GM12872 (cell line): ENCODE measurements around the gene C1QTNF8.

ENCODE experiments used
- CTCF ChIP-seq: IDR thresholded peaks from 3 replicates; pipeline ENCODE4 v1.5.1; 2011; ENCODE audit warnings: low read depth, mild to moderate bottlenecking, low read length, moderate library complexity; ENCODE audit not compliant: insufficient read depth

The C1QTNF8 gene

DNA sequence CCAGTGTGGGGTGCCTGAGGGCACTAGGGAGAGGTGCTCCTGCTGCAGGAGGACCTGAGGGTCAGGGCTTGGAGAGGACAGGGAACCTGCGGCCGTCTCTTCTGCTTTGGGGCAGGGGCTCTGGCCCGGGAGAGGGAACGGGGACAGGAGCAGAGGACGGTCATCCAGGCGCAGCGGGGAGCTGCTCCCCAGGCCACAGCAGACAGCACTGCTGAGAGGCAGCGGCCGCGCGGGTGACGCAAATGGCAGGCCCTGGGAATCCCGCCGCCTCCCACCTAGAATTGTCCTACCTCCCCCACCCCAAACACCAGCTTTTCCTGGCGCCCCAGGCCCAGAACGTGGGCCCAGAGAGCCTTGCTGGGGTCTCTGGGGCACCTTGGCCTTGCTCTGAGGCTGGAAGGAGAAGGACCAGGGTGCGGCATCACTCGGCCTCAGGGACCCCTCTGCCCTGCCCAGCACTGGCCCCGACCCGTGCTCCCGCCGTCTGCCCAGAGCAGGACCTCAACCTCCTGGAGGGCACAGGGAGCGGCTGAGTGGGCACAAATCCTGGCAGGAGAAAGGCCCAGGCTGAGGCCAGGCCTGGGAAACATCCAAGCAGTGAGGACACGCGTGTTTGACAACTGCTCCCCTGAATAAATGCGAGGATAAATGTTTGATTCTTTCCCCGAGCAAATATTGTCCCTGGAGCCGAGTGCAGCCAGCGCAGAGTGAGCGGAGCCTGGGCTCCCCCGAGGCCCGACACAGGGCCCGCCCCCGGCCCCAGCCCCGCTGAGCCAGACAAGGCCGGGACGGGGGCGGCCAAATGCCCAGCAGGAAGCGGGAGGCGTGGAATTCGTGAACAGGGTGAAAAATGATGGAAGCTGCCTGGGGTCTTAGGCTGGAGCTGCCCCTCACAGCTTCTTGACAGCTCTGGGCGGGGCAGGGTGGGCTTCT lies 15.0 kb downstream of the C1QTNF8 start:
- TF ChIP-seq CTCF = no peak

DNA sequence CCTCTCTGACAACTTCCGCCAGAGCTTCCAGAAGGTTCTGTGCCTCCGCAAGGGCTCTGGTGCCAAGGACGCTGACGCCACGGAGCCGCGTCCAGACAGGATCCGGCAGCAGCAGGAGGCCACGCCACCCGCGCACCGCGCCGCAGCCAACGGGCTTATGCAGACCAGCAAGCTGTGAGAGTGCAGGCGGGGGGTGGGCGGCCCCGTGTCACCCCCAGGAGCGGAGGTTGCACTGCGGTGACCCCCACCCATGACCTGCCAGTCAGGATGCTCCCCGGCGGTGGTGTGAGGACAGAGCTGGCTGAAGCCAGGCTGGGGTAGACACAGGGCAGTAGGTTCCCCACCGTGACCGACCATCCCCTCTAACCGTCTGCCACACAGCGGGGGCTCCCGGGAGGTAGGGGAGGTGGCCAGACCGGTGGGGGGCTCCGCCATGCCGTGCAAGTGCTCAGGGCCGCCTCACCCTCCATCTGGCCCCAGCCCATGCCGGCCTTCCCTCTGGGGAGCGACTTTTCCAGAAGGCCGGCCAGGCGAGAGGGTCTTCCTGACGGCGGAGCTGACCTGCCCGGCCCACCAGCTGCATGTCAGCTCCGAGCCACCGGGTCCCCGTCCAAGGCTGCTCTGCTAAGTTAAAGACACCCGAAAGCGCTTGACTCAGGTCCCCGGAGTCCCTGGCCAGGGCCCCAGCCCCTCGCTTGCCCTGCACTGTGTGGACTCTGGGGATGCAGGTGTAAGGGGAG lies 16.1 kb downstream of the C1QTNF8 start:
- no peak for TF ChIP-seq CTCF

- TF ChIP-seq CTCF = no peak
Observed at GRCh38 chr16:1079341-1079740, 16.7 kb downstream of the C1QTNF8 start.

GRCh38 chr16:1078579-1079021 lies 17.4 kb downstream of the C1QTNF8 start:
- no peak for TF ChIP-seq CTCF

GRCh38 chr16:1077877-1078578 lies 18.0 kb downstream of the C1QTNF8 start:
- no peak for TF ChIP-seq CTCF

- TF ChIP-seq CTCF = no peak
Observed at GRCh38 chr16:1076801-1077576, 19.1 kb downstream of the C1QTNF8 start.
